Lower leg skin (tissue), 4 donors: ENCODE measurements around the gene STRIP1. TPM values are rescaled to one million over a fixed set of nuclear protein-coding genes. Genes with fewer than 3 reads are reported as not detected.

Experiments used
- DNase-seq, 2 donors: peaks; one replicate each; pipeline ENCODE4 v3.0.0-alpha.2; 2019; ENCODE audit warnings: low spot score in 2 of 2
- H3K4me3 ChIP-seq: fragments of 200-600 bp; sonication (generic); 2 replicates; pipeline ENCODE4 v1.5.1; 2017; ENCODE audit warnings: mild to moderate bottlenecking, low read depth; ENCODE audit not compliant: poor library complexity, severe bottlenecking
- CTCF ChIP-seq, 3 donors: fragments of 450-650 bp; IDR thresholded peaks; one replicate each; pipeline ENCODE4 v1.5.1; 2016; ENCODE audit warnings: antibody characterized with exemption in 3 of 3, mild to moderate bottlenecking in 3 of 3, moderate library complexity in 2 of 3
- POLR2A ChIP-seq, 2 donors: fragments of 450-650 bp; IDR thresholded peaks; one replicate each; pipeline ENCODE4 v1.6.1; 2016 to 2017; ENCODE audit warnings: antibody characterized with exemption in 2 of 2, mild to moderate bottlenecking in 1 of 2, moderate library complexity in 1 of 2
- WGBS, 2 donors: methylation state at CpG; one replicate each; pipeline ENCODE4 v1.1.5; 2018; 5-methylcytosine and 5-hydroxymethylcytosine counted together
- intact Hi-C: fragments of 100-400 bp; cut with DNase I; formaldehyde crosslinking; loops from one replicate; pipeline ENCODE4 v1.15.0; 2023; ENCODE audit warnings: low total_unique reads
- total RNA-seq, 4 donors: library from RNA; depleted of rRNA; stranded (reverse); fragments of >200 nt; gene quantifications; one replicate each; pipeline ENCODE4 v1.1.0, GENCODE V29; 2016

Gene STRIP1
- total RNA-seq, 4 donors from 2014 or later = 45.0 to 64.1 (median 50.9) TPM

GRCh38 chr1:110011527-110012041 lies 22.8 kb upstream of the STRIP1 start:
- no peak for DNase-seq
- 46 to 53% methylated on average over 2 of the region's 2 CpGs for WGBS, 2 donors

GRCh38 chr1:110012100-110012780 lies 22.2 kb upstream of the STRIP1 start:
- 80 to 87% methylated on average over 6 of the region's 6 CpGs for WGBS, 2 donors
- TF ChIP-seq CTCF (IDR thresholded peaks at IDR 0.05) (no peak), POLR2A (IDR thresholded peaks at IDR 0.05) (no peak)
- H3K4me3 ChIP-seq = no peak overlapping the region
- no peak for DNase-seq
- intact Hi-C loops = no loop called here

More at GRCh38 chr1:110011527-110012041, 22.8 kb upstream of the STRIP1 start:
- H3K4me3 ChIP-seq = no peak overlapping the region
- no peak for TF ChIP-seq CTCF (IDR thresholded peaks at IDR 0.05)
- intact Hi-C loops = no loop called here

GRCh38 chr1:110017792-110018191 lies 16.6 kb upstream of the STRIP1 start:
- H3K4me3 ChIP-seq = no peak overlapping the region
- 88 to 89% methylated on average over 3 of the region's 3 CpGs for WGBS, 2 donors
- DNase-seq = no peak
- TF ChIP-seq CTCF (IDR thresholded peaks at IDR 0.05) (no peak), POLR2A (IDR thresholded peaks at IDR 0.05) (no peak)
- intact Hi-C loops = no loop called here

GRCh38 chr1:110018396-110018795 lies 16.0 kb upstream of the STRIP1 start:
- H3K4me3 ChIP-seq = no peak overlapping the region
- WGBS, 2 donors = 94 to 95% methylated on average over 9 of the region's 9 CpGs
- intact Hi-C loops = no loop called here
- TF ChIP-seq CTCF (IDR thresholded peaks at IDR 0.05) (no peak), POLR2A (IDR thresholded peaks at IDR 0.05) (no peak)
- DNase-seq = no peak

- no peak for DNase-seq
- TF ChIP-seq CTCF (IDR thresholded peaks at IDR 0.05) (no peak), POLR2A (IDR thresholded peaks at IDR 0.05) (no peak)
- no peak overlapping the region for H3K4me3 ChIP-seq
- 85 to 97% methylated on average over 1 of the region's 1 CpG for WGBS, 2 donors
- intact Hi-C loops = no loop called here
Measured at GRCh38 chr1:110019770-110020169, 14.7 kb upstream of the STRIP1 start.

- intact Hi-C loops = no loop called here
- no peak for DNase-seq
- 82 to 91% methylated on average over 3 of the region's 3 CpGs for WGBS, 2 donors
- TF ChIP-seq CTCF (IDR thresholded peaks at IDR 0.05) = no peak
- no peak for TF ChIP-seq POLR2A (IDR thresholded peaks at IDR 0.05)
- H3K4me3 ChIP-seq = no peak overlapping the region
Measured at GRCh38 chr1:110021285-110021684, 13.1 kb upstream of the STRIP1 start.
